CD4-positive, alpha-beta T cell treated with Interleukin-17A for 1 hour (primary cell): ENCODE measurements around the gene BIRC3.
"Not testable (repeated sequence)": the region's sequence is repeated elsewhere in the genome, so short reads cannot be mapped to it uniquely, and the experiment has no call there.

Experiments
- DNase-seq: peaks from one replicate; pipeline ENCODE4 v3.0.0-alpha.2; 2020

BIRC3 gene

DNA sequence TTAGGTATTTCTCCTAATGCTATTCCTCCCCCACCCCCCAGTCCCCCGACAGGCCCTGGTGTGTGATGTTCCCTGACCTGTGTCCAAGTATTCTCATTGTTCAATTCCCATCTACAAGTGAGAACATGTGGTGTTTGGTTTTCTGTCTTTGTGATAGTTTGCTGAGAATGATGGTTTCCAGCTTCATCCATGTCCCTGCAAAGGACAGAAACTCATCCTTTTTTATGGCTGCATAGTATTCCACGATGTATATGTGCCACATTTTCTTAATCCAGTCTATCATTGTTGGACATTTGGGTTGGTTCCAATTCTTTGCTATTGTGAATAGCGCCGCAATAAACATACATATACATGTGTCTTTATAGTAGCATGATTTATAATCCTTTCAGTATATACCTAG is 20.5 kb upstream of the BIRC3 start:
- not testable (repeated sequence) for DNase-seq

GRCh38 chr11:102300837-102301236 is 16.4 kb upstream of the BIRC3 start:
- peak; percentile 71 for DNase-seq

- DNase-seq, result no peak
Measured at GRCh38 chr11:102302241-102302640, 15.0 kb upstream of the BIRC3 start.

- no peak for DNase-seq
Measured at GRCh38 chr11:102304686-102305085, 12.6 kb upstream of the BIRC3 start.

DNA sequence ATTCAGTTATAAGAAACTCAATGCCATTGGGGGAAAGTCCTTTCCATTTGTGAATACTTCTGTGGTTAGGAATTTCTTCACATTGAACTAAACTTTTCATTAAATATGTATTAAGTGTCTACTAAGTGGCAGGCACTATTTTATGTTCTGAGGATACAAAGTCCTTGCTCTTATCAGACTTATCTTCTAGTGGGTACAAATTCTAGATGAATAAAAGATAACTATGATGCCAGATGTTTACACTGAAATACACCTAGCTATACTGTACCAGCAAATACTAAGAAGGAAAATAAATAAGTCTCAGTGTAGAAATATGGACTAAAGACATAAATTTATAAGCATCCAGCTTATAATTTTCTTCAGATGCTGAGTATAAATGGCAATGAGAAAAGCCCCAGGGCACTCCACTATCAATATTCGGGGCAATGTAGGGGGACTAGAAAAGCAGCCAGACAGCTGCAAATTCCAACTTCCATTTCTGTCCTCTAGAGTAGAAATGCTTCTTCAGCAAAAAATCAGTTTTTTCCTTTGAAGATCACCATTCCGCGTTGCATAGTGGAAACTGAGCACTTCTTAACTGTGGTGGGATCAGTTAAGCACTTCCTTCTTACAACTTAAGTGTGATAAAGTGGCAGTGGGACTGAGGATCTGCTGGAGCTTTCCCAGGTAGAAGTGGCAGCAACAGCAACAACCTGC is 11.8 kb upstream of the BIRC3 start:
- DNase-seq, result no peak

GRCh38 chr11:102306048-102306597 is 11.2 kb upstream of the BIRC3 start:
- DNase-seq, result peak; percentile 47

DNA sequence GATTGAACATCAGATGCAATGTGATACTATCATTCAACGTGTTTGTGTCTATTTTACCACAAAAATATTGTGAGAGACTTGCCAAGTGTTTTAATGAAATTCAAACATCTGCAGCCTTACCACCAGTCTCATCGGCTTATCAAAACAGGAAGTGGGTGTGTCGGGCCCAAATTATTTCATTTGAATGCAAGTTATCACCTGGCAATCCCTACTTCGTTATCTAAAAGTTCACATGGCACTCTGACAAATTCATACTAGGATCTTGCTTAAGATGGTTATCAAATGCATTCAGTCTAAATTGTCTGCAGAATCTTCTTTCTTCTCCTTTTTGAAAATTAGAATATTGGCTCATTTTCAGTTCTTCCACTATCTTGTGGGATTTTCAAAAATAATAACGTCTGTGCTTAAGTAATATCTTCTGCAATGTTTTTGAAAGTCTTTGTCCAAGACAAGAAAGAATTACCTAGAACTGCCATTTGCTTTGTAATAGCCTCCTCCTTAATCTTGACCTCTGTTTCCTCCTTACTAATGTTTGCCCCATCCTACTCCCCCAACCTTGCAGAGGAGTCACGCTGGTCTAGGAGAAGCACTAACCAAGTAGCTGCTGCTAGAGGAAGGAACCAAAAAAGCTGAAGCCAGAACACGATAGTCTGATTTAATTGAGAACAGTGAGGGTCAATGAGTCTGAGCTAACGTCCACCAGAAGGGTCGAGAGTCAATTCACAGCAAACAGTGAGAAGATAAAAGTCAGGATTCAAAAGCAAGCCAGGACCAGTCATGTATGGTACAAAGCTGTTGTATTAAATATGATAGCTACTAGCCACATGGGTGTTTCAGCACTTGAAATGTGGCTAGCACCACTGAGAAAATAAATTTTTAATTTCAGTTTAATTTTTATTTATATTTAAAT is 10.2 kb upstream of the BIRC3 start:
- peak; percentile 84 for DNase-seq

GRCh38 chr11:102307727-102308038 is 9.6 kb upstream of the BIRC3 start:
- no peak for DNase-seq

- DNase-seq, result no peak
Measured at GRCh38 chr11:102309621-102310541, 7.4 kb upstream of the BIRC3 start.

- no peak for DNase-seq
Measured at GRCh38 chr11:102312667-102313066, 4.6 kb upstream of the BIRC3 start.

GRCh38 chr11:102313238-102313940 is 3.9 kb upstream of the BIRC3 start:
- DNase-seq, result peak; percentile 65

DNA sequence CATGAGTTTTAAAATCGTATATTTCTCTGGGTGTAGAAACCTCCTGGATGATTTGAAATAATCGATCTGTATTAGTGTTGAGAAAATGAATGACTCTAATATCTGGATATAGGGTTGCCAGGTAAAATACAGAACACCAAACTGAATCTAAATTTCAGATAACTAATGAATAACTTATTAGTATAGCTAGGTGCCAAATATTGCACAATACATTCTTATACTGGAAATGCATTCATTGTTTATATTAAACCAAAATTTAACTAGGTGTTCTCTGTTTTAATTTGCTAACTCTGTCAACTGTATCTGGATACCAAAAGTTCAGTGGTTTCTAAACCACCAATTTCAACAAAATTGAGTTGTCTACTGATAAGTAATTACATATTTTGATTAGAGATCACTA is 2.5 kb upstream of the BIRC3 start:
- no peak for DNase-seq

- DNase-seq, result peak; percentile 64
Measured at GRCh38 chr11:102316346-102316904, 859 bp upstream of the BIRC3 start.

- no peak for DNase-seq
Measured at GRCh38 chr11:102317768-102318103, 452 bp downstream of the BIRC3 start.

DNA sequence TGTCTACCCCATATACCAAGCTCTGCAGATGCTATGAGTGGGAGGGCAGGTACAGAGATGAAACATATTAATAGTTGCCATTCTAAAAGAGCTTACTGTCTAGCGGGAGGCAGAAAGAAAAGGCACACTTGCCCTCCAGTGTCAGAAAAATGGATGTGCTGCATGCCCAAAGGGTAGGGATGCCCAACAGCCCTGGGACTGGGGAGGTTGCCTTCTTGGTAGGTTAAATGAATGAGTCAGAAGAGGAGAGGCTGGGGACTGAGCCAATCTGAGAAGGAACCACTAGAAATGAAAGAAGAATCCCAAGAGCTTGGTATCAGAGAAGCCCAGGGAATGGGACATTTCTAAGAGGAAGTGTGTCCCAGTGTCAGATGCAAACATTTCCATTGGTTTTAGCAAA is 1.2 kb downstream of the BIRC3 start:
- DNase-seq, result peak; percentile 74

- DNase-seq, result no peak
Measured at GRCh38 chr11:102319544-102319943, 2.3 kb downstream of the BIRC3 start.

GRCh38 chr11:102320188-102320587 is 2.9 kb downstream of the BIRC3 start:
- DNase-seq, result peak; percentile 36

GRCh38 chr11:102320679-102321078 is 3.4 kb downstream of the BIRC3 start:
- peak; percentile 37 for DNase-seq

DNA sequence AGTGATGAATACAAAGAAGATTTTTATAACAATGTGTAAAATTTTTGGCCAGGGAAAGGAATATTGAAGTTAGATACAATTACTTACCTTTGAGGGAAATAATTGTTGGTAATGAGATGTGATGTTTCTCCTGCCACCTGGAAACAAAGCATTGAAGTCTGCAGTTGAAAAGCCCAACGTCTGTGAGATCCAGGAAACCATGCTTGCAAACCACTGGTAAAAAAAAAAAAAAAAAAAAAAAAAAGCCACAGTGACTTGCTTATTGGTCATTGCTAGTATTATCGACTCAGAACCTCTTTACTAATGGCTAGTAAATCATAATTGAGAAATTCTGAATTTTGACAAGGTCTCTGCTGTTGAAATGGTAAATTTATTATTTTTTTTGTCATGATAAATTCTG is 5.3 kb downstream of the BIRC3 start:
- peak; percentile 62 for DNase-seq

GRCh38 chr11:102323542-102324251 is 6.4 kb downstream of the BIRC3 start:
- no peak for DNase-seq

- DNase-seq, result no peak
Measured at GRCh38 chr11:102325088-102325487, 7.8 kb downstream of the BIRC3 start.
